PC-3 (cell line): ENCODE data around the gene MUC3A.

Experiments
- CTCF ChIP-seq: fragments of 300-600 bp; sonication (generic); conservative IDR thresholded peaks from 2 replicates; pipeline ENCODE4 v1.5.1; 2017; ENCODE audit warnings: antibody characterized with exemption, low read depth, mild to moderate bottlenecking, low read length
- EZH2phosphoT487 ChIP-seq: fragments of 300-600 bp; sonication (generic); IDR thresholded peaks from 2 replicates; pipeline ENCODE4 v1.6.1; 2018; ENCODE audit warnings: mild to moderate bottlenecking, antibody characterized with exemption, low read length, borderline replicate concordance

- no peak for TF ChIP-seq CTCF
- TF ChIP-seq EZH2phosphoT487, result no peak
Observed at GRCh38 chr7:100968031-100968430, 18.7 kb downstream of the MUC3A start.
